Vagina (tissue), 2 donors: ENCODE results near the gene RGS14. TPM values are rescaled to one million over a fixed set of nuclear protein-coding genes. Genes with fewer than 3 reads are reported as not detected.
"Not testable (repeated sequence)": the region's sequence is repeated elsewhere in the genome, so short reads cannot be mapped to it uniquely, and the experiment has no call there.

Experiments
- DNase-seq, 2 donors: peaks; one replicate each; pipeline ENCODE4 v3.0.0-alpha.2; 2017; ENCODE audit errors: extremely low spot score in 2 of 2
- H3K27ac ChIP-seq: fragments of 200-600 bp; sonication (generic); one replicate; pipeline ENCODE4 v1.5.1; 2019
- H3K27me3 ChIP-seq: fragments of 200-600 bp; sonication (generic); one replicate; pipeline ENCODE4 v1.5.1; 2019
- H3K36me3 ChIP-seq, 2 donors: fragments of 200-600 bp; sonication (generic); one replicate each; pipeline ENCODE4 v1.5.1; 2017 to 2019
- H3K4me1 ChIP-seq: fragments of 200-600 bp; sonication (generic); one replicate; pipeline ENCODE4 v1.5.1; 2019
- H3K4me3 ChIP-seq, 2 donors: fragments of 200-600 bp; sonication (generic); 1 replicate in 1 of 2; 2 replicates in 1 of 2; pipeline ENCODE4 v1.5.1; 2016 to 2019
- H3K9me3 ChIP-seq: fragments of 200-600 bp; sonication (generic); one replicate; pipeline ENCODE4 v1.5.1; 2019
- CTCF ChIP-seq, 3 experiments: fragments of 450-650 bp in 2 of 3; fragments of 200-600 bp in 1 of 3; sonication (generic) in 1 of 3; IDR thresholded peaks; one replicate each; pipeline ENCODE4 v1.5.1; 2017 to 2019; ENCODE audit warnings: antibody characterized with exemption in 3 of 3, mild to moderate bottlenecking in 2 of 3, moderate library complexity in 2 of 3
- POLR2A ChIP-seq, 2 donors: fragments of 450-650 bp; IDR thresholded peaks; one replicate each; pipeline ENCODE4 v1.6.1; 2017; ENCODE audit warnings: antibody characterized with exemption in 2 of 2, mild to moderate bottlenecking in 2 of 2, moderate library complexity in 2 of 2
- POLR2AphosphoS5 ChIP-seq, 2 donors: sonication (generic); formaldehyde crosslinking; IDR thresholded peaks; one replicate each; pipeline ENCODE4 v1.9.0; 2017; ENCODE audit warnings: antibody characterized with exemption in 2 of 2, mild to moderate bottlenecking in 2 of 2, low read depth in 1 of 2; ENCODE audit not compliant: insufficient read depth in 1 of 2
- intact Hi-C: fragments of 100-400 bp; cut with DNase I; formaldehyde crosslinking; loops from one replicate; pipeline ENCODE4 v1.15.1; 2023
- total RNA-seq: library from RNA; depleted of rRNA; stranded (reverse); fragments of >200 nt; gene quantifications from one replicate; pipeline ENCODE4 v1.2.3, GENCODE V29; 2016

The RGS14 gene
- total RNA-seq, 1 donor from 2014 or later, result 49.1 TPM

- no peaks in the 10 kb centered on the region for H3K9me3 ChIP-seq
- no peak for DNase-seq
- TF ChIP-seq CTCF (IDR thresholded peaks at IDR 0.05), result no peak
- no peak for TF ChIP-seq POLR2A (IDR thresholded peaks at IDR 0.05)
- no peak for TF ChIP-seq POLR2AphosphoS5 (IDR thresholded peaks at IDR 0.05; ENCODE audit: insufficient read depth in 1 of 2, low read depth in 1 of 2)
- intact Hi-C loops, result no loop called here
- H3K27me3 ChIP-seq, result peaks cover 7% of the 10 kb centered on the region
- no peak overlapping the region for H3K27ac ChIP-seq
- peaks cover 32% of the 10 kb centered on the region for H3K4me1 ChIP-seq
- no peak overlapping the region for H3K4me3 ChIP-seq
- no peaks in the 10 kb centered on the region for H3K36me3 ChIP-seq
These were observed 48.1 kb downstream of the RGS14 start for GRCh38 chr5:177405805-177406204.

GRCh38 chr5:177409043-177409801 is 51.5 kb downstream of the RGS14 start, which contains the start of gene F12:
Gene F12 (minus strand): TSS chr5:177409564. CDS start chr5:177409527, 37 bp downstream.
- intact Hi-C loops, result no loop called here
- no peak for DNase-seq
- Histone ChIP-seq H3K9me3 (no peaks in the 10 kb centered on the region), H3K27ac (no peak within 1 kb of the TSS), H3K4me3 (no peak within 1 kb of the TSS), H3K27me3 (no peaks in the 10 kb centered on the region), H3K4me1 (peaks cover 8% of the 10 kb centered on the region), H3K36me3 (no peaks in the 10 kb centered on the region)
- TF ChIP-seq CTCF (IDR thresholded peaks at IDR 0.05) (no peak), POLR2A (IDR thresholded peaks at IDR 0.05) (no peak)

DNA sequence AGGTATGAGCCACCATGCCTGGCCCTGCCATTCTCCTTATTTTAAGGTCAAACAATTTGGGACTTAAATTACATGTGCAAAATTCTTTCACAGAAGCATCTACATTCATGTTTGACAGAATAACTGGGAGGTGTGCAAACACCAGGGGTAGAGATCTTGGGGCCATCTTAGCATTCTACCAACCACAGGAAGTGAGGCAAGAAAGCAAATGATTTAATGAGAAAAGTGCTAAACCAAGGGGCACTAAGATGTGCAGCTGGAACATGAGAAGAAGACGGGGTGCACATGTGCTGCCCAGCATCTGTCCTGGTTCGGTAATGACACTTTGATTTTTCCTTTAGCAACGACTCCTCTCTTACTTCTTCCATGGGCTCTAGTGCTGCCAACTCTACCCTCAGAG is 52.9 kb downstream of the RGS14 start:
- H3K27me3 ChIP-seq, result no peaks in the 10 kb centered on the region
- TF ChIP-seq POLR2A (IDR thresholded peaks at IDR 0.05) (no peak), POLR2AphosphoS5 (IDR thresholded peaks at IDR 0.05; ENCODE audit: insufficient read depth in 1 of 2, low read depth in 1 of 2) (no peak), CTCF (IDR thresholded peaks at IDR 0.05) (no peak)
- no peaks in the 10 kb centered on the region for H3K9me3 ChIP-seq
- DNase-seq, result no peak
- no peak overlapping the region for H3K27ac ChIP-seq
- no peak overlapping the region for H3K4me3 ChIP-seq
- H3K4me1 ChIP-seq, result no peaks in the 10 kb centered on the region
- intact Hi-C loops, result no loop called here
- no peaks in the 10 kb centered on the region for H3K36me3 ChIP-seq

DNA sequence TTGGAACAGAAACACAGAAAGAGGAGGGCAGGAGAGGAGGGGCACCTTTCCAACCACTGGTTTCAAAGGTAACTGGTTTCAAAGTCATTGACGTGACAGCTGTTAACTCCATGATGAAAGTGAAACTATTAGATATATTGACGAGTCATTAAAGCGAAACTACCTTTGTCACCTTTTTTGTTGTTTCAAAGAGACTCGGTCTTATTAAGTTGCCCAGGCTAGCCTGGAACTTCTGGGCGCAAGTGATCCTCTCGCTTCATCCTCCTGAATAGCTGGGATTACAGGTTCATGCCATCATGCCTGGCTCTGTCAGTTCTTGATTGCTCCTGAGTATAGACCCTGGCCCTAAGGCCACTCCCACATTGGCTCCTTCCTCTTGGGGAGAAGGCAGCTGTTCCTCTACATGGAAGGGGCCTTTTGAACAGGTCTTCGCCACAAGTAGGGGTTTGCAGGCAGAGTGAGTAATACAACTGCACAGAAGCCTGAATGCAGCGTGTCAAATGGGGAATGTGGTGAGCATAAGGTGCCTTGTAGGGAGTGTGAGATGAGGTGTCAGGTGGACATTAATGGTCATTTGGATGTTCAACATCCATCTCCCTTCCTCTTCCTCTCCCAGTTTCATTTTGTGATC is 55.0 kb downstream of the RGS14 start:
- H3K27ac ChIP-seq, result no peak overlapping the region
- H3K4me3 ChIP-seq, result no peak overlapping the region
- H3K36me3 ChIP-seq, result no peaks in the 10 kb centered on the region
- no peaks in the 10 kb centered on the region for H3K4me1 ChIP-seq
- TF ChIP-seq POLR2A (IDR thresholded peaks at IDR 0.05) (no peak), POLR2AphosphoS5 (IDR thresholded peaks at IDR 0.05; ENCODE audit: insufficient read depth in 1 of 2, low read depth in 1 of 2) (no peak), CTCF (IDR thresholded peaks at IDR 0.05) (no peak)
- no peak for DNase-seq
- H3K27me3 ChIP-seq, result no peaks in the 10 kb centered on the region
- no peaks in the 10 kb centered on the region for H3K9me3 ChIP-seq
- intact Hi-C loops, result no loop called here

- no peak for TF ChIP-seq CTCF (IDR thresholded peaks at IDR 0.05)
- no peak for TF ChIP-seq POLR2AphosphoS5 (IDR thresholded peaks at IDR 0.05; ENCODE audit: insufficient read depth in 1 of 2, low read depth in 1 of 2)
- no peak for TF ChIP-seq POLR2A (IDR thresholded peaks at IDR 0.05)
- Histone ChIP-seq H3K27ac (no peak overlapping the region), H3K9me3 (no peaks in the 10 kb centered on the region), H3K4me1 (no peaks in the 10 kb centered on the region), H3K36me3 (no peaks in the 10 kb centered on the region), H3K4me3 (no peak overlapping the region), H3K27me3 (no peaks in the 10 kb centered on the region)
- no peak for DNase-seq
- intact Hi-C loops, result no loop called here
These were observed 56.8 kb downstream of the RGS14 start for GRCh38 chr5:177414481-177414880.

GRCh38 chr5:177417081-177417480 is 59.4 kb downstream of the RGS14 start:
- H3K9me3 ChIP-seq, DNase-seq, H3K36me3 ChIP-seq, intact Hi-C loops, H3K4me3 ChIP-seq, H3K27ac ChIP-seq, H3K4me1 ChIP-seq, H3K27me3 ChIP-seq: not testable (repeated sequence)
